Lower lobe of right lung (tissue), 2 donors: Measurements from ENCODE around the gene RRP9. TPM values are rescaled to one million over a fixed set of nuclear protein-coding genes. Genes with fewer than 3 reads are reported as not detected.

Source experiments
- ATAC-seq, 2 donors: fragments of 200-7000 bp; cut with Tn5 transposase; one replicate each; pipeline ENCODE4 v1.9.1; 2020 to 2022; ENCODE audit warnings: mild to moderate bottlenecking in 2 of 2, moderate library complexity in 2 of 2
- DNase-seq: peaks from one replicate; pipeline ENCODE4 v3.0.0-alpha.2; 2020
- H3K27ac ChIP-seq: fragments of 200-600 bp; one replicate; pipeline ENCODE4 v1.8.0; 2022
- H3K27me3 ChIP-seq: fragments of 200-600 bp; one replicate; pipeline ENCODE4 v1.8.0; 2022; ENCODE audit warnings: low read depth
- H3K36me3 ChIP-seq: fragments of 200-600 bp; one replicate; pipeline ENCODE4 v1.8.0; 2022; ENCODE audit warnings: mild to moderate bottlenecking
- H3K4me1 ChIP-seq: fragments of 200-600 bp; one replicate; pipeline ENCODE4 v1.8.0; 2022
- H3K4me3 ChIP-seq: fragments of 200-600 bp; one replicate; pipeline ENCODE4 v1.8.0; 2022; ENCODE audit warnings: mild to moderate bottlenecking
- H3K9me3 ChIP-seq: fragments of 200-600 bp; one replicate; pipeline ENCODE4 v1.8.0; 2022
- CTCF ChIP-seq: fragments of 200-600 bp; IDR thresholded peaks from one replicate; pipeline ENCODE4 v1.8.0; 2022; ENCODE audit warnings: antibody characterized with exemption, mild to moderate bottlenecking
- intact Hi-C: fragments of 100-400 bp; cut with DNase I; formaldehyde crosslinking; loops from one replicate; pipeline ENCODE4 v1.11.0; 2022
- total RNA-seq: library from RNA; stranded (reverse); fragmentation: NEBNext Ultra II Directional; extraction: Animal tissue kit (Norgen Biotek cat#: 25700); gene quantifications from one replicate; pipeline ENCODE4 v1.2.1, GENCODE V29; 2021
- donor health status: DM: no; HTN: yes; CAD: no; lungs with severe emphysema.

The RRP9 gene
- total RNA-seq, 1 donor from 2014 or later: 16.2 TPM

GRCh38 chr3:51945031-51945840, 3.5 kb upstream of the RRP9 start:
- no peak for TF ChIP-seq CTCF
- H3K27ac ChIP-seq: no peak overlapping the region
- DNase-seq (no peak), ATAC-seq (no peak)
- H3K4me3 ChIP-seq: no peak overlapping the region
- peaks cover 22% of the 10 kb centered on the region for H3K36me3 ChIP-seq
- intact Hi-C loops: no loop called here
- no peaks in the 10 kb centered on the region for H3K27me3 ChIP-seq
- H3K9me3 ChIP-seq: no peaks in the 10 kb centered on the region
- peaks cover 23% of the 10 kb centered on the region for H3K4me1 ChIP-seq

- DNase-seq (no peak), ATAC-seq (no peak)
- H3K4me1 ChIP-seq: peaks cover 29% of the 10 kb centered on the region
- TF ChIP-seq CTCF: no peak
- intact Hi-C loops: no loop called here
- no peaks in the 10 kb centered on the region for H3K9me3 ChIP-seq
- peaks cover 22% of the 10 kb centered on the region for H3K36me3 ChIP-seq
- H3K4me3 ChIP-seq: no peak overlapping the region
- H3K27ac ChIP-seq: no peak overlapping the region
- H3K27me3 ChIP-seq: no peaks in the 10 kb centered on the region
These were observed 2.8 kb upstream of the RRP9 start for GRCh38 chr3:51944451-51945021.

GRCh38 chr3:51943451-51944391, 2.0 kb upstream of the RRP9 start:
- Histone ChIP-seq H3K27me3 (no peaks in the 10 kb centered on the region), H3K36me3 (peaks cover 20% of the 10 kb centered on the region), H3K27ac (peak overlapping the region; percentile 98), H3K9me3 (no peaks in the 10 kb centered on the region), H3K4me1 (peaks cover 29% of the 10 kb centered on the region), H3K4me3 (peak overlapping the region; percentile 91)
- intact Hi-C loops: no loop called here
- ATAC-seq (no peak), DNase-seq (no peak)
- no peak for TF ChIP-seq CTCF

- Histone ChIP-seq H3K4me1 (peaks cover 29% of the 10 kb centered on the region), H3K4me3 (peak overlapping the region; percentile 91), H3K27me3 (no peaks in the 10 kb centered on the region), H3K9me3 (no peaks in the 10 kb centered on the region), H3K27ac (peak overlapping the region; percentile 98), H3K36me3 (peaks cover 22% of the 10 kb centered on the region)
- intact Hi-C loops: no loop called here
- peak; percentile 73 to 79 for ATAC-seq
- DNase-seq: peak; percentile 73
- no peak for TF ChIP-seq CTCF
These were observed 1.1 kb upstream of the RRP9 start for GRCh38 chr3:51942603-51943450.

GRCh38 chr3:51941463-51941797, 274 bp downstream of the RRP9 start:
- intact Hi-C loops: no loop called here
- peaks cover 35% of the 10 kb centered on the region for H3K36me3 ChIP-seq
- no peak for DNase-seq
- no peak for TF ChIP-seq CTCF
- H3K27me3 ChIP-seq: no peaks in the 10 kb centered on the region
- H3K9me3 ChIP-seq: no peaks in the 10 kb centered on the region
- H3K4me3 ChIP-seq: peak overlapping the region; percentile 91
- no peak for ATAC-seq
- H3K27ac ChIP-seq: peak overlapping the region; percentile 80
- peaks cover 29% of the 10 kb centered on the region for H3K4me1 ChIP-seq
